ENCODE measurements around the gene PI4KA.
A peak's percentile ranks its signal among the peaks of the same experiment; 100 is the strongest.

PI4KA gene

GRCh38 chr22:20881869-20882815 lies 23.5 kb upstream of the PI4KA start:
- no peak for DNase-seq

GRCh38 chr22:20881231-20881630 lies 22.6 kb upstream of the PI4KA start:
- no peak for DNase-seq

- DNase-seq, result no peak
Measured at GRCh38 chr22:20877715-20878114, 19.1 kb upstream of the PI4KA start.

GRCh38 chr22:20875296-20875695 lies 16.7 kb upstream of the PI4KA start:
- DNase-seq, result no peak

- no peak for DNase-seq
Measured at GRCh38 chr22:20873214-20873613, 14.6 kb upstream of the PI4KA start.

- no peak for DNase-seq
Measured at GRCh38 chr22:20869234-20869633, 10.6 kb upstream of the PI4KA start.

- no peak for DNase-seq
Measured at GRCh38 chr22:20868025-20868962, 9.7 kb upstream of the PI4KA start.

- DNase-seq, result no peak
Measured at GRCh38 chr22:20867179-20868024, 8.8 kb upstream of the PI4KA start.

- no peak for DNase-seq
Measured at GRCh38 chr22:20866736-20867135, 8.1 kb upstream of the PI4KA start.

GRCh38 chr22:20865875-20866445 lies 7.3 kb upstream of the PI4KA start:
- DNase-seq, result no peak

- DNase-seq, result no peak
Measured at GRCh38 chr22:20865331-20865730, 6.7 kb upstream of the PI4KA start.

GRCh38 chr22:20864186-20864908 lies 5.7 kb upstream of the PI4KA start:
- no peak for DNase-seq

GRCh38 chr22:20863366-20863765 lies 4.8 kb upstream of the PI4KA start:
- no peak for DNase-seq

GRCh38 chr22:20862540-20862939 lies 3.9 kb upstream of the PI4KA start:
- no peak for DNase-seq

- DNase-seq, result no peak
Measured at GRCh38 chr22:20859615-20860014, 1.0 kb upstream of the PI4KA start.

- DNase-seq, result peak; percentile 66
Measured at GRCh38 chr22:20857838-20858614, 585 bp downstream of the PI4KA start.

- DNase-seq, result no peak
Measured at GRCh38 chr22:20857247-20857643, 1.4 kb downstream of the PI4KA start.

GRCh38 chr22:20853236-20853660 lies 5.4 kb downstream of the PI4KA start:
- no peak for DNase-seq

GRCh38 chr22:20852503-20852902 lies 6.1 kb downstream of the PI4KA start:
- no peak for DNase-seq

- DNase-seq, result no peak
Measured at GRCh38 chr22:20852076-20852475, 6.5 kb downstream of the PI4KA start.

GRCh38 chr22:20847318-20847822 lies 11.2 kb downstream of the PI4KA start:
- no peak for DNase-seq

Measured in NCI-H2029 (cell line).